Aorta (tissue), 5 donors: ENCODE data around the gene ANKRD13B. TPM values are rescaled to one million over a fixed set of nuclear protein-coding genes. Genes with fewer than 3 reads are reported as not detected.

Source experiments
- ATAC-seq: fragments of 200-7000 bp; cut with Tn5 transposase; one replicate; pipeline ENCODE4 v1.9.1; 2022; ENCODE audit warnings: moderate library complexity; ENCODE audit not compliant: low FRiP score
- DNase-seq, 2 donors: peaks; one replicate each; pipeline ENCODE4 v3.0.0-alpha.2; 2020
- H3K27ac ChIP-seq, 2 donors: one replicate each; pipeline ENCODE4 v1.5.1; 2013; ENCODE audit warnings: low read length in 2 of 2, mild to moderate bottlenecking in 2 of 2, moderate library complexity in 2 of 2, control low read depth in 1 of 2, inconsistent platforms in 1 of 2, low read depth in 1 of 2
- H3K27me3 ChIP-seq, 2 donors: one replicate each; pipeline ENCODE4 v1.6.1; 2013; ENCODE audit warnings: control low read depth in 1 of 2, low read length in 1 of 2, mild to moderate bottlenecking in 1 of 2, moderate library complexity in 1 of 2; ENCODE audit not compliant: insufficient read depth in 2 of 2, control insufficient read depth in 1 of 2
- H3K36me3 ChIP-seq, 2 donors: one replicate each; pipeline ENCODE4 v1.6.1; 2013; ENCODE audit warnings: control low read depth in 1 of 2, low read length in 1 of 2, mild to moderate bottlenecking in 1 of 2; ENCODE audit not compliant: insufficient read depth in 2 of 2, control insufficient read depth in 1 of 2
- H3K4me1 ChIP-seq, 2 donors: one replicate each; pipeline ENCODE4 v1.6.1; 2013; ENCODE audit warnings: low read length in 2 of 2, control low read depth in 1 of 2, mild to moderate bottlenecking in 1 of 2, moderate library complexity in 1 of 2; ENCODE audit not compliant: insufficient read depth in 2 of 2, control insufficient read depth in 1 of 2
- H3K4me3 ChIP-seq, 2 donors: one replicate each; pipeline ENCODE4 v1.5.1; 2013; ENCODE audit warnings: low read length in 2 of 2, control low read depth in 1 of 2, mild to moderate bottlenecking in 1 of 2
- H3K9me3 ChIP-seq: one replicate; pipeline ENCODE4 v1.6.1; 2013; ENCODE audit warnings: mild to moderate bottlenecking, low read length; ENCODE audit not compliant: control insufficient read depth
- WGBS, 2 donors: extraction: QIAGEN DNeasy Blood & Tissue Kit; methylation state at CpG; one replicate each; pipeline ENCODE4 v1.1.7; 2013; 5-methylcytosine and 5-hydroxymethylcytosine counted together
- intact Hi-C, 2 donors: fragments of 100-400 bp; cut with DNase I; formaldehyde crosslinking; loops; one replicate each; pipeline versions ENCODE4 v1.14.2 to v1.15.0; 2022
- polyA plus RNA-seq, 2 donors: library from polyadenylated mRNA; stranded (reverse); fragments of 200-250 nt; gene quantifications; one replicate each; pipeline ENCODE4 v1.2.3, GENCODE V29; 2013
- total RNA-seq, 2 donors: library from RNA; stranded (reverse); fragmentation: NEBNext Ultra II Directional; extraction: Animal tissue kit (Norgen Biotek cat#: 25700); gene quantifications; one replicate each; pipeline ENCODE4 v1.2.1, GENCODE V29; 2021
- donor health status: healthy with polysubstance abuse.
- donor health status: Bipolar disorder and iron deficiency.
- donor health status: DM: no; HTN: no; CAD: no.
- donor health status: DM: no; HTN: no; CAD: no.
- donor health status: DM: yes; HTN: yes; CAD: no.

Gene ANKRD13B
- total and polyA plus RNA-seq, 4 donors = 0.88 to 19.7 (median 7.9) TPM

GRCh38 chr17:29577385-29578211, 15.3 kb upstream of the ANKRD13B start:
- intact Hi-C loops = no loop called here
- H3K36me3 ChIP-seq = no peaks in the 10 kb centered on the region
- H3K27me3 ChIP-seq = no peaks in the 10 kb centered on the region
- H3K4me3 ChIP-seq = no peak overlapping the region
- no peaks in the 10 kb centered on the region for H3K9me3 ChIP-seq
- H3K27ac ChIP-seq = no peak overlapping the region
- 41 to 47% methylated on average over 22 of the region's 22 CpGs for WGBS, 2 donors
- H3K4me1 ChIP-seq = no peaks in the 10 kb centered on the region
- ATAC-seq (peak; percentile 13), DNase-seq (peak; percentile 70 to 77)

GRCh38 chr17:29578626-29579485, 14.1 kb upstream of the ANKRD13B start:
- H3K27me3 ChIP-seq = no peaks in the 10 kb centered on the region
- 91 to 92% methylated on average over 14 of the region's 14 CpGs for WGBS, 2 donors
- no peaks in the 10 kb centered on the region for H3K4me1 ChIP-seq
- intact Hi-C loops = no loop called here
- H3K36me3 ChIP-seq = no peaks in the 10 kb centered on the region
- ATAC-seq (no peak), DNase-seq (no peak)
- H3K27ac ChIP-seq = no peak overlapping the region
- no peak overlapping the region for H3K4me3 ChIP-seq
- H3K9me3 ChIP-seq = no peaks in the 10 kb centered on the region

- H3K4me1 ChIP-seq = no peaks in the 10 kb centered on the region
Observed at GRCh38 chr17:29579866-29580771, 12.8 kb upstream of the ANKRD13B start.

GRCh38 chr17:29581583-29582253, 11.2 kb upstream of the ANKRD13B start:
- intact Hi-C loops = loop anchor here in 1 of 2 donors (5.0 kb wide), 2 partner anchors 196 to 351 kb away; partner anchors contain the start of gene SSH2
- DNase-seq = no peak
- H3K36me3 ChIP-seq = no peaks in the 10 kb centered on the region

More at GRCh38 chr17:29579866-29580771, 12.8 kb upstream of the ANKRD13B start:
- intact Hi-C loops = loop anchor here in 1 of 2 donors (5.0 kb wide), 2 partner anchors 197 to 352 kb away; partner anchors contain the start of gene SSH2
- Histone ChIP-seq H3K9me3 (no peaks in the 10 kb centered on the region), H3K4me3 (no peak overlapping the region), H3K27ac (no peak overlapping the region), H3K36me3 (no peaks in the 10 kb centered on the region), H3K27me3 (no peaks in the 10 kb centered on the region)
- 53 to 57% methylated on average over 15 of the region's 15 CpGs for WGBS, 2 donors
- peak; percentile 89 to 96 for DNase-seq
- ATAC-seq = peak; percentile 86

GRCh38 chr17:29582254-29582765, 10.6 kb upstream of the ANKRD13B start:
- no peak for DNase-seq
- no peaks in the 10 kb centered on the region for H3K4me1 ChIP-seq
- no peaks in the 10 kb centered on the region for H3K36me3 ChIP-seq
- intact Hi-C loops = loop anchor here in 1 of 2 donors (5.0 kb wide), 2 partner anchors 195 to 350 kb away; partner anchors contain the start of gene SSH2
- ATAC-seq = no peak
- no peak overlapping the region for H3K27ac ChIP-seq
- H3K4me3 ChIP-seq = no peak overlapping the region
- H3K9me3 ChIP-seq = no peaks in the 10 kb centered on the region
- WGBS, 2 donors = 69 to 79% methylated on average over 10 of the region's 10 CpGs
- H3K27me3 ChIP-seq = no peaks in the 10 kb centered on the region

More at GRCh38 chr17:29581583-29582253, 11.2 kb upstream of the ANKRD13B start:
- WGBS, 2 donors = 77 to 80% methylated on average over 20 of the region's 20 CpGs
- H3K4me3 ChIP-seq = no peak overlapping the region
- H3K4me1 ChIP-seq = no peaks in the 10 kb centered on the region
- H3K27ac ChIP-seq = no peak overlapping the region
- ATAC-seq = no peak
- H3K9me3 ChIP-seq = no peaks in the 10 kb centered on the region
- H3K27me3 ChIP-seq = no peaks in the 10 kb centered on the region

GRCh38 chr17:29582772-29583171, 10.2 kb upstream of the ANKRD13B start:
- no peak for DNase-seq
- Histone ChIP-seq H3K27me3 (no peaks in the 10 kb centered on the region), H3K36me3 (no peaks in the 10 kb centered on the region), H3K4me3 (no peak overlapping the region), H3K4me1 (no peaks in the 10 kb centered on the region), H3K27ac (no peak overlapping the region), H3K9me3 (no peaks in the 10 kb centered on the region)
- intact Hi-C loops = loop anchor here in 1 of 2 donors (5.0 kb wide), 2 partner anchors 195 to 350 kb away; partner anchors contain the start of gene SSH2
- ATAC-seq = no peak
- WGBS, 2 donors = 81 to 82% methylated on average over 13 of the region's 13 CpGs

- Histone ChIP-seq H3K27ac (no peak overlapping the region), H3K36me3 (no peaks in the 10 kb centered on the region)
Observed at GRCh38 chr17:29583324-29584248, 9.3 kb upstream of the ANKRD13B start.

More at GRCh38 chr17:29583324-29584248, 9.3 kb upstream of the ANKRD13B start:
- ATAC-seq (no peak), DNase-seq (no peak)
- 88 to 90% methylated on average over 16 of the region's 16 CpGs for WGBS, 2 donors
- no peaks in the 10 kb centered on the region for H3K4me1 ChIP-seq
- no peak overlapping the region for H3K4me3 ChIP-seq
- no peaks in the 10 kb centered on the region for H3K9me3 ChIP-seq
- intact Hi-C loops = loop anchor here in 1 of 2 donors (5.0 kb wide), 2 partner anchors 194 to 349 kb away; partner anchors contain the start of gene SSH2
- H3K27me3 ChIP-seq = no peaks in the 10 kb centered on the region
